GM19043 (cell line): ENCODE measurements around the gene TCF7.

Source experiments
- ATAC-seq: cut with Tn5 transposase; IDR thresholded peaks from one replicate; pipeline ENCODE4 v1.9.1; 2021; ENCODE audit warnings: low read depth; ENCODE audit not compliant: unreplicated experiment

Gene TCF7

DNA sequence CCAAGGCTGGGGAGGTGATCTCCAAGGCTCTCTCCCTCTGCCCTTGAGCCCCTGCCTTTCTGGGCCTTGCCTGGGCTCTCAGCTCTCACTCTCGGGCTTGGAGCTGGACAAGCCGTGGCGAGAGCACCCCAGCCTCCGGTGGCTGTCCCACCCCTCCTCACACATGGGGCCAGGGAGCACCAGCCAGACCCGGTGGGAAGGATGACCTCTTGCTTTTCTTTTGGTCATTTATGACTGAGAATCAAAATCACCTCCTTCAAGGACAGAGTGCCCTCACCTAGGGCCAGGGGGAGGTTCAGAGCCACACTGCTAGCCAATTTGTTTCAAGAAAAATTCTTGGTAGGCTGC lies 14.1 kb downstream of the TCF7 start:
- no peak for ATAC-seq

DNA sequence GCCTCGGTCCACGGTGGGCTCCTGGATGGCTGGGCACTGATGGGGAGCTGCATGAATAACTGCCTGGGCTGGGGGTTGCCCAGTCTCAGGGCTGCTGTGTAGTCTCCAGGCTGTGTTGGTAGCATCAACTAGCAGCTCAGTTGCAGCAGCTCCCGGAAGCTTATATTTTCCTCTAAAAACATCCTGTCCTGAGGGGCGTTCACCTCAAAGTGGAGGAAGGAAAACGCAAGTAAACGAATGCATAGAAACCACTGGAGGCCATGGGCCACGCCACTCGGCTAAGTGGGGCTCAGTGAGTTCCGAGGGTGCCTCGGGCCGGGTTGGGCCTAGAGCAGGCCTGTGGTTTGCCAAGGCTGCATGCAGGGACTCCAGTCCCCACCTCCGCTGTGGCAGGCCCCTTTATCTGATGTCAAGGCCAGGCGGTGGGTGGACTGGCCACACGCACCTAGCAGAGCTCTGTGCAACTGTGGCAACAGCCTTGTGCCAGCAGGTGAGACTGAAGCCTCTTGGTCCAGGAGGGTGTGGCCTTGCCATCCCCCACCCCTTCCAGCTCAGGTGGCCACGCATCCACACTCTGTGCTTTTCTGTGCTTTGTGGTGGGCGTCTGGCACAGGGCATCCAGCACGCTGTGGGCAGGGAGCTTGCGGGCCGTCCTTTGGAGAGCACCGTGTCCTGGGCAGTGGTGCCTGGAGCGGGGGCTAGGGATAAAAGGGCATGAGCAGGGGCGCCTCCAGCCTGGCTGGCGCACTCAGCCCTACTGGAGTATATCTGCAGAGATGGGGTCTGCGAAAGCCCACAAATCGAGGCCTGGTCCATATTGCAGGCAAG lies 15.1 kb downstream of the TCF7 start:
- no peak for ATAC-seq

DNA sequence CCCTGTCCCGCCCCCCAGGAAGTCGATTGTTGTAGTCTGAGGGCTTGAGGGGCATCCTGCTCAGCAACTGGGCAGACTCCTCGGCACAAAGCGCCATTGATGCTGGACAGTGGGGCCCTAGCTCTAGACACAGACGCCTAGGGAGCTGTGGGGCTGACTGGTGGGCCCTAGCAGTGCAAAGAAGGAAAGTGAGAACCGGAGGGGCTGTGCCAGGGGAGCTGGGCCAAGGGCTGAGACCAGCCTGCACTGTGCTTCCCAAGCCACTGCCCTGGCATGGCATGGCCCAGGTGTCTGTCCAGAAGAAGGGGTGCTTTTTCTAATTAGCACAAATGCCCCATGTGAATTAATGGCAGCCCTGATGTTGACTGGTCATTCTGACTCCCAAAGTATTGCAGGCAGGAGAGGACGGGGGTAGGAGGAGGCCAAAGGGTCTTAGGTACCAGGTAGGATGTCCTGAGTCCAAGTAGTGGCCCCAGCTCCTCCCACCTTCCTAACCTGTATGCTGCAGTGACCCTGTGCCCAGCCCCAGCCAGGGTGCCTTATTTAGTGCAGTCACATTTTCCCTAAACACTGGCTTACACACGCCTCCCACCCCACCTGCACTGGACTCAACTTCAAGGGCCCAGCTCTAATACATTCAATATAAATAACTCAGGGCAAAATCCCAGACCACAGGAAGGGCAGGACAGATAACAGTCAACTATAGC lies 15.9 kb downstream of the TCF7 start:
- no peak for ATAC-seq

DNA sequence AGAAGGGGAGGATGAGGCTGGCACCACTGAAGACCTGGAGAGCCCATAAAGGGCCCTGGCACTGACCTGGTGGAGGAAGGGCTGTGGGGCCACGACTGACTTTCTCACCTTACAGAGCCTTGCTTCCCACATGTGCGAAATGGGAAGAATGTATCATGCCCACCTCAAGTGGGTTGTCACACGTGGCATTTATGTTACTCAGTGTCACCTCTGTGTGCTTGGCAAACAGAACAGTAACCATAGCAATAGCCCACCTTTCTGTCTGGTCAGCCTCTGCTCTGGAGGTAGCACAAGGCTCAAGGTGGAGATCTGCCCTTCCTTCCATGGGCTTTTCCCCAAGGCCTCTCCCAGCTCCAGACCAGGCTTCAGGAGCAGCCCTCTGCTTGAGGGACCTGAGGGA lies 16.7 kb downstream of the TCF7 start:
- no peak for ATAC-seq

DNA sequence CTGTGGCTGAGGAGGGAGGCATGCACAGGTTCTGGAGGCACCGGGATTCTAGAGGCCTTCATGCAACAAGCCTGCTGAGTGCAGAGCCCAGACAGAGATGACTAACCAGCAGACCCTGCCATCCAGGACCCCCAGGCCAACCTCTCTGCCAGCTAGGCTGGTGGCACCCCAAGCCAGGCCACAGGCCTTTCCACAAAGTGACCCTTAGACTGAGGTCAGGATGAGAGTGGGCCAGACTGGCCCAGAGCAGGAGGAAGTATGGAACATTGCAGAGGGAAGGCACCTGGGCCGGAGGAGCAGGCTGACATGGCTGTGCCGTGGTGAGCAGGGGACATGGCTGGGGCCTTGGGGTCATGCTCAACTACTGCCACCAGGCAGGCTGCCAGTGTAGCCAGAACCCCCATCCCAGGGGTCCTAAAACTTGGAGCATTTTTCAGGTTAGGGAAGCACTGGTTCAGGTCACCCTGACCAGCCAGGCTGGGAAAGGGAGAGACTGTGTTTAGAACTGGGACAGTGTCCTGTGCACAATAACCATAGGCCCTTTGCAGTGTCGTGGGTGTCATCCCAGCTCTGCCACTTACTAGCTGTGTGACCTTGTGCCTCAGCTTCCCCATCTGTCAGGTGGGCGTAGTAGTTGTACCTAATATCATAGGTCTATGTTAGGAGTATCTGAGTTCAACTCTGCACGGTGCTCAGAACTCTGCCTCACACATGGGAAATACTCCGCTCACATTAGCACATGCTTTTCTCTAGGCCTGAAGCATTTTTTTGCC lies 17.3 kb downstream of the TCF7 start:
- no peak for ATAC-seq

DNA sequence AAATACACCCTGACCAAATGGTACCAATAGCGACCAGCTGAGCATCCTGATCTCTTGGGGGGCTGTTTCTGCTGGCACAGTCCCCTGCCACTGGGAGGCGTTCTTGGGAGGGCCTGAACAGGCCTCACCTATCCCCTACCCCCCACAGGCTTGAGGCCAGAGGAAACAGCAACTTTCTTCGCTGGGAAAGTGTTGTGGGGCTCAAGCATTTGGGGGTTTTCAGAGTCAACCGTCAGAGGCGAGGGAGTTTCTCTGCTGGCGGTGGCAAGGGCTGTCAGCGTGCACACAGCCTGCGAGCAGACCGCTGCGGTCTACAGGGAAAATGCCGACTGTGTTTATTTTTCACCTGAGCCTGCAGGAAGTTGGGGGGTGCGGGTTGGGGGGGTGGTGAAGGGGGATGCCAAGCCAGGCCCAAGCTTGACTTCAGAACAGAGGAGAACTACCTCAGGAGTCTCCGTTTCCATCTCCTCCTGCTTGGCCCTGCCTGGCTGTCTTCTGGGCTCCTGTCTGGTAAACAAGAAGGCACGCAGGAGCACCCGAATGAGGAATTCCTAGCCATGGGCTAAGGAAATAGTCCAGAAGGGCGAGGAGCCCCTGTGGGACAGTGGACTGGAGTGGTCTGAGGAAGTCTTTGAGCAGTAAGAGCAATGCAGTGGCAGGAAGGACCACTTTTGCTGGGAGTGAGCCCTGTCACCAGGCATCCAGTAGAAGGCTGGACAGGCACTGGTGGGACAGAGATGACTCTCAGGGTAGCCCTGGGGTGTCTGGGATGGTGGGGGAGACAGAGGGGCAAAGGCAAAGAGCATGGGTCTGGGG lies 18.1 kb downstream of the TCF7 start:
- ATAC-seq, result peak; percentile 62

DNA sequence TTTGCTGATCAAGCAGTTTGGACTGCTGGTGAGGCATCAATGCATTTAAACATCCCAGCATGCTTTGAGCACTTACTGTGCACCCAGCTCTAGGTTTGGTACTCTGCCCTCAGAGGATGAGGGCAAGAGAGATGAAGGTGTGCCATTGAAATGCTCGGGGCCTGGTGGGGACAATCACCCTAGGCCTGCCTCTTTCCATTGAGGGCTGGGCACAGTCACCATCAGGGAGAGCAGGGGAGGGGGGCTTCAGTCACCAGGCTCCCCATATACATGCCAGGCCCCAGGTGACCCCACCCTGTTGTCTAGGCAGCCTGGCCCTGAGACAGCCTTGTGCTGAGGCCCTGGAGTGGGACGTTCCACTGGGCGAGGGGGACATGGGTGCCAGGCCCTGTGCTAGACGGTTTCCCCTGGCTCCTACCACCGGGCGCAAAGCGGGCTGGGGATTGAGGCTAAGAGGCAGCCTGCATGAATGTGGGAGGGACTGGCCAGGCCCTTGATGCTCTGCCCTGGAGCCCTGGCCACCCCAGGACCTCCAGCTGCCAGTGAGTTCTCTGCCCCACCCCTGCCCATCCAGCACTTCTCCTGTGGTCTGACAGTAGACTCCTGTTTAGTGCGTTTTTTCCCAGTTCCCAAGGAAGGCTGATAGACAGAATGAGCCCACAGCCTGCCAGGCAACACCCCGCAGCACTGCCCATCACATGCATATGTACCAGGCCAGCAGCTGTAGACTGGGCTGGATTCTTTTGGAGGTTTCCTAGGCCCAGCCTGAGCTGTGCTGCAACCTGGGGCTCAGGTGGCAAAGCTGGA lies 18.9 kb downstream of the TCF7 start:
- ATAC-seq, result no peak

DNA sequence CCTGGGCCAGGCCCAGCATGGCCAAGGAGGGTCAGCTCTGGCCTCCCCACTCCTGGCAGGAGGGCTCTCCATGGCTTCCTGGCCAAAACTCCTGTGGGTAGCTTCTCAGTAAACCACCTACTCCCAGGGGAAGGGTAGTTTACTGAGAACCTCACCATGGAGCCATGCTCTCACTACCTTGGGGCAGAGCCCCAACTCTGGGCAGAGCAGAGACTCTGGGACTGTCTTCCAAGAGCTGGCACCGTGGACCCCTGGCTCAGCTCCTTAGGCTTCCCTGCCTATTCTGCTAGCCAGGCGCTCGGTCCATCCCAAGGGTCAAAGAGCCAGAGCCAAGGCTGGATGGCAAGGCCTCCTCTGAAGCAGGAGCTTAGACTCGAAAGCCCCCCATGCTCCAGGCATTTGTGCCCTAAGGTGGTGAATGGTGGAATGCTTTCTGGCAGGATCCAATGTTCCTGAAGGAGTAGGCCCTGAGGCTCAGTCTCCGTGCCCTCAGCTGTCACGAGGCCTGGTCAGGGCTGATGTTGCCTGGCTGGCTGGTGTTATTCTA lies 19.6 kb downstream of the TCF7 start:
- no peak for ATAC-seq

DNA sequence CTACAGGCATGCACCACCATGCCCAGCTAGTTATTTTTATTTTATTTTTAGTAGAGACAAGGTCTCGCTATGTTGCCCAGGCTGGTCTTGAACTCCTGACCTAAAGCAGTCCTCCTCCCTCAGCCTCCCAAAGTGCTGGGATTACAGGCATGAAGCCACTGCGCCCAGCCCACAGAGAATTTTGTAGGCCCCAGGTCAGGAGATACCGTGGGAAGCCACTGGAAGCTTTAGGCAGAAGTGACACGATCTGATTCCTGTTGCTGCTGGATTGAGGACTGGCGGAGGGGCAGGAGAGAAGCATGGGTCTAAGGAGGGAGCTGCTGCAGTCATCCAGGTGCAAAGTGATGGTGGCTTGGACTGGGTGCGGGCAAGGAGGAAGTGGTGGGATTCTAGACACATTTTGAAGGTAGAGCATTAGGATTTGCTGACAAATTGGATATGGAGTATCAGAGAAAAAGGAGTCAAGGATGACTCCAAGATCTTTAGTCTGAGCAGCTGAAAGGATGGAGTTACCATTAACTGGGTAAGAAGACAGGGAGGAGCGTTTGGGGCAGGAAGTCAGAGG lies 20.7 kb downstream of the TCF7 start:
- no peak for ATAC-seq

DNA sequence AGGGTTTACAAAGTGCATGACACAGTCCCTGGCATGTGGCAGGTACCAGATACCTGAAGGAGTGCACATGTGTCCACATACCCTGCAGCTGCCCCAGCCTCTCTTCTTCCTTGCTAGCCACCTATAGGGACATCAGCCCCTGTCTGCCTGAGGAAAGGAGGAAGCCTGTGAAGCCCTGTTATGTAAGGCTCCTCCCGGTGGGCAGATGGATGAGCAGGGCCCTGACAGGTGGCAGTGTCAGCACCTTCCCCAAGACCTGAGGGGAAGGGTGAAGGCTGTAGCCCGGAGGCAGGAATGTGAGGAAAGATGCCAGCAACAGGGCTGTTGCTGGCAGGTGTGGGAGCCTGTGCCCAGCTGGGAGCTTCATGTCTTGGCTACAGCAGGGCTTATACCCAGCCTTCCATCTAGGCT lies 21.7 kb downstream of the TCF7 start:
- ATAC-seq, result no peak

DNA sequence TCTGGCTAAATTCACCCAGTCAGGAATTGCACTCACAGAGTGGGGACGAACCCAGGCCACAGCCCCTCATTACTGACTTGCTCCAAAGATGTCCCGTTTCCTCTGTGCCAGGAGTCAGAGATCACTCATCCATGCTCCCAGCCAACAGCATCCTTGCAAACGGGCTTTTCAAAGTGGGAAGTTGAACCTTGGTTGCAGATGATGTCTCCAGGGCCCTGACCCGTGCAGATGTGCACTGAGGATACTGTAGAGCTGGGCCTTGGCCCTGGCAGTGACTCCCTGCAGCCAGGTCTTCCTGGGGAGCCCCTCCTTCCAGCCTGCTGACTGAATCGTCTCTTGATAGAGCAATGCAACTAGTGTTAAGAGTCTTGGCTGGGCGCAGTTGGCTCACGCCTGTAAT lies 22.3 kb downstream of the TCF7 start:
- no peak for ATAC-seq

DNA sequence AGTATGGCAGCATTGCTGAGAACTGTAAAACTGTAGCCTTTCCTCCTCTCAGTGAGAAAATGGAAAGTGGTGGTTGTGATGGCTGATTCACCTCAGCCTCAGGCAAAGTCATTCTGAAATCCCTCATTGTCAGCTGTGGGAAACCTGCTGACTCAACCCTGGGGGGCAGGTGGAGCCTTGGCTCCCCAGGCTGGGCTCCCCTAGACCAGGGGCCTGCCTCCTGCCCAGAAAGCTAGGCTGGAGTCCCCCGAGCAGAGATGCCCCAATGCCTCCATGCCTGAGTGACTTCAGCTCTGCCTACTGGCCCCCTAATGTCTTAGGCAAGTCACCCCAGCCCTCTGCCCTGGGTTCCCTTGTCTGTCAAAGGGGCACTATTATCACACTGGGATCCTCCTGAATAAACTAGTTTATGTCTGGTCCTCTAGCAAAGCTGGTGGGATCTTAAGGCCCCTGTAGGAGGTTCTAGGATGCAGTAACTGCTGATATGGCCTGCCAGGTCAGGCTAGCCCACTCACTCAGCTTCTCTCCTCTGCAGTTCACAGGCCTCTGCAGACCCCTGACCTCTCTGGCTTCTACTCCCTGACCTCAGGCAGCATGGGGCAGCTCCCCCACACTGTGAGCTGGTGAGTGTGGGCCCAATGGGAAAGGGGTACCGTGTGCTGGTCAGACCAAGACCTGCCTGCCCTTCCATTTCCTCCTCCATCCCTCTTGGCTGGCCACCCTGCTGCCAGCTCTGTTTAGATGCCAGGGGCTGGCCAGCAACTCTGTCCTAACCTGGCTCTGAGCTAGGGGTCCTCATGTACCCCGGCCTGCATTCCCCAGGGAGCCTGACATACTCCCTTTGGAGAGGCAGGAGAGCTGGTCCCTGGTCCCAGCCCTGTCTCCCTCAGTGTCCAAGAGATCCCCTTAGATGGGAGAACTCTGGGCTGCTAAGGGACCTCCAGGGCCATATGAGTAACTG lies 24.2 kb downstream of the TCF7 start:
- peak; percentile 75 for ATAC-seq

DNA sequence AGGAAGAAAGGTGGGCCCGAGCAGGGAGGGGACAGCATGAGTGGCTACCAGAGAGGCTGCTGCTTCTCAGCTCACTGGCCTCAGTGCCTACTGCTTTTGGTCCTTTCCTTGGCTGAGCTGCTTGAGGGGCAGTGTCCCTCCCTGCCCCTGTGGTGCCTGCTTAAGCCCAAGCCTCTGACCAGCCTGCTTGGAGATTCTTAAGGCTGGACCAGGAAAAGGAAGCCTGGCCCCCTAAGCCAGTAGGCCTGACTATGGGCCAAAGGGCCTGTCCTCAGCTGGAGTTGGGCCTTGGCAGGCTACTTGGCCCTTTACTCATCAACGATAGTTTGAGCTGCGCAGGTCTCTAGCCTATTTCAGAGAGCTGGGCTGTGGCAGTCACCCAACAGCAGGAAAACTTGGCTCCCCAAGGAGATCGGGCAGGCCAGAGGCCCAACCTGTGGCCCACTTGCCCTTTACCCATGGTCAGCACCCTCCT lies 24.9 kb downstream of the TCF7 start:
- ATAC-seq, result no peak

DNA sequence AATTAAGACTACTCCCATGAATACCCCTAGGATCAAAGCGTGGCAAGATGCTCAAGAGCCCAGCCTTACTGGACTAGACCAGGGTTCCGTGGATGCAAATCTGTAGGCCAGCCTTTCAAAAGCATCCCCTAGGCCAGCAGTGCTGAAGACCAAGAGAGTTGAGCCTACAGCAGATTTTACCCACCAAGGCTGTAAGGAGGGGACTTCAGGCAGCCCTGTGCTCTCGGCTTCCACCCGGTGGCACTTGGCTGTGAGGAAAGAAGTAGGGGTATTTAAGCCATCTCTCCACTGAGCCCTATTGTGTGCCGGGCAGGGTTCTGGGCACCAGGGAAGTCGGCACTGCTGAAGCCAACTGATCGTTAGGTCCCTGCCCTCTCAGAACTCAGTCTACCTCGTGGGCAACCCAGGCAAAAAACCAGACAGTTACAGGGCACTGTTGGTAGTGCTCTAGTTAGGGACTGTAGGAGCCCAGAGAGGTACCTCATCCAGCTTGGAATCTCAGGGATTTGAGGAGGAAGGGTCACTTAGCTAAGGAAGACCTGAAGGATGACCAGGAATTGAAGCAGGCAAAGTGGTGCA lies 25.5 kb downstream of the TCF7 start:
- ATAC-seq, result no peak

DNA sequence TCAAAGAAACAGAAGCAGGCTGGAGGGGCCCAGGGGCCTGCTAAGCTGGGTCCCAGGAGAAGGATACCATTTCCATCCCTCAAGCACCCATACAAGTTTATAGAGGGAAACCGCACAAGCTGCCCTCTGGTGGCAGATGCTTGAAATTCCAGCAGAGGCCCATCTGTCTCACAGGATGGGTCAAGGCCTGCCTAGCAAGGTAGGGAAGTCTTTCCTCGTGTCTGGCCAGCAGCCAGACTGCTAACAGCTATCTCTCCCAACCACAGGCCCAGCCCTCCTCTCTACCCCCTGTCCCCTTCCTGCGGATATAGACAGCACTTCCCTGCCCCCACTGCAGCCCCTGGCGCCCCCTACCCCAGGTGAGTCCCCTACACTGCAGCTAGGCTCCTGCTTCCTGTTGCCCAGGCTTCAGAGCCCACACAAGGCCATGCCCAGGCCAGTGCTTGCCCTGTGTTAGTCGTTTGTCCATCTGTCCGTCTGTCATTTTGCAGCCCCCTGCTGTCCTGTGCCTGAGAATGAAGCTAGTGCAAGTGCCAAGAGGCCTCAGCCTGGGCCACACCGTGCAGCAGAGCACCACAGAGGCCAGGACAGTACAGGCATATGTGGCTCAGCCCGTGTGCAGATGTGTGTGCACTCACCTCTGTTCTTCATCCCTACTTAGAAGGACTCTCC lies 26.2 kb downstream of the TCF7 start:
- ATAC-seq, result no peak

DNA sequence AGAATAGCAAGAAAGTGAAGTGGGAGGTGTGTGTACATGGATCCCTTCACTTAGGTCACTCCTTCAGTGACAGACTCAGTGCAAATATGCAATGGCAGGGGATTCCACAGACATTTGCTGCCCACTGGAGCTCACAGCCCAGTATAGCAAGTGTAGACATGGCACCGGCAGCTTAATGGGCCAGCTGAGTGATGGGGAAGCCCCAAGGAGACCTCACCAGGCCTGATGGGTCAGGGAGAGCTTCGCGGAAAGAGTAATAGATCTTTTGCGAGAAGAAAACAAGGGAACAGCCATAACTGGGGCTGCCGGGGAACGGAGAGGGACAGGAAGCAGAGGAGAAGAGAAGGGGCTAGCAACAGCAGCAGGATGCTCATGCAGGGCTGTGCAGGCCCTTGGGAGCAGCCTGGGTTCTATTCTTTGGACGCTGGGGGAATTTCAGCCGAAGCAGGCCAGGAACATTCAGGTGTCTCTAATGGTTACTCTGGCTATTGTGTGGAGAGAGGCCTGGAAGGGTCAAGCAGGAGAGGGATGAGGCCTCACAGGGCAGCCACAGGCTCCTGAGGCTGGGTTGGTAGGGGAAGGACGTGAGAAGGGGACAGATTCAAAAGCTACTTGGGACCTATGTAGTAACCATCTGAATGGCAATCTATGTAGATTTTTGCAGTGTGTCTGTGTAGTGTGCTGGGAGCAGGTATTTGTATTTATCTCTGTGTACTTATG lies 27.0 kb downstream of the TCF7 start:
- no peak for ATAC-seq
